Right lobe of liver (tissue), 4 donors: ENCODE results near the gene GIT2.

Experiments
- CTCF ChIP-seq, 4 donors: fragments of 200-600 bp in 3 of 4; fragments of 450-650 bp in 1 of 4; IDR thresholded peaks; one replicate each; pipeline versions ENCODE4 v1.5.1 to v1.8.0; 2016 to 2022; ENCODE audit warnings: antibody characterized with exemption in 4 of 4, mild to moderate bottlenecking in 2 of 4
- POLR2A ChIP-seq: fragments of 450-650 bp; IDR thresholded peaks from one replicate; pipeline ENCODE4 v1.6.1; 2017; ENCODE audit warnings: antibody characterized with exemption, mild to moderate bottlenecking
- donor health status: DM: no; HTN: no; CAD: no.
- donor health status: DM: no; HTN: no; CAD: no.
- donor health status: DM: no; HTN: yes; CAD: no.

GRCh38 chr12:109916045-109916444, 80.1 kb downstream of the GIT2 start:
- TF ChIP-seq CTCF (IDR thresholded peaks at IDR 0.05) (no peak), POLR2A (no peak)
